ENCODE data around the gene ITPKC. TPM values are rescaled to one million over a fixed set of nuclear protein-coding genes. Genes with fewer than 3 reads are reported as not detected.
A peak's percentile ranks its signal among the peaks of the same experiment; 100 is the strongest.

ITPKC gene
- total RNA-seq, 4 donors from 2014 or later: 58.5 to 127 (median 95.7) TPM

DNA sequence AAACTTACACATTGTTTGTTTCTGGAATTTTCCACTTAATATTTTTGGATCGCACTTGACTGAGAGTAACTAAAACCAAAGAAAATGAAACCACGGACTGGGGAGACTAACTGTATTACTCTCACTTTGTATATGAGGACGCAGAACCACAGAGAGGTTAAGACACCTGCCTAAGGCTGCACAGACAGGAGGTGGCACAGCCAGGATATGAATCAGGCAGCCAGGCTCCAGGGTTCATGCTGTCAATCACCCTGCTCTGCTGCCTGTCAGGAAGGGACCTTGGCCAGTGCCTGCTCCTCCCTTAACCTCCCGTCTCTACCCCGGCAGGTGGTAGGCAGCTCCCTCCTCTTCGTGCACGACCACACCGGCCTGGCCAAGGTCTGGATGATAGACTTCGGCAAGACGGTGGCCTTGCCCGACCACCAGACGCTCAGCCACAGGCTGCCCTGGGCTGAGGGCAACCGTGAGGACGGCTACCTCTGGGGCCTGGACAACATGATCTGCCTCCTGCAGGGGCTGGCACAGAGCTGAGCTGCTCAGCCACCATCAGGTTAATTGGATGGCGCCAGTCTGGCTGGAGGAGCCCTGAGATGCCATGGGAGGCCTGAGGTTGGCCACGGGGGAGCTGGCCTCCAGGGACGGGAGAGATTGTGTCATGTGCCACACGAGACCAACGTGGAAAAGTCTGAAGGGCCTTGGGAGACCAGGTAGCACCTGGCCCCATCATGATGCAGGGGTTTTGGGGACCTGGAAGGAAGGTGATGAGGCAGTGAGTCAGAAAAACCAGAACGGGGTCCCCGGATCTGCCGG is 22.3 kb downstream of the ITPKC start:
- Histone ChIP-seq H3K9me3 (no peaks in the 10 kb centered on the region), H3K27me3 (no peaks in the 10 kb centered on the region), H3K27ac (peak overlapping the region; percentile 55 to 85 (median 80)), H3K36me3 (peaks cover 43 to 73% (median 58%) of the 10 kb centered on the region in 3 donors), H3K4me1 (peaks cover 17 to 79% (median 22%) of the 10 kb centered on the region in 3 donors), H3K4me3 (no peak overlapping the region)
- WGBS, 2 donors: 69 to 76% methylated on average over 3 to 11 of the region's 22 CpGs
- TF ChIP-seq POLR2A (IDR thresholded peaks at IDR 0.05) (peak in 1 of 4 donors; percentile 12), CTCF (IDR thresholded peaks at IDR 0.05) (no peak)
- intact Hi-C loops (cut with DNase I): no loop called here
- DNase-seq: no peak

GRCh38 chr19:40739871-40740703 is 23.2 kb downstream of the ITPKC start:
- peak overlapping the region; percentile 55 to 85 (median 80) for H3K27ac ChIP-seq
- H3K4me3 ChIP-seq: peak overlapping the region in 3 of 4 donors; percentile 8 to 38 (median 22)
- intact Hi-C loops (cut with DNase I): no loop called here
- no peaks in the 10 kb centered on the region for H3K27me3 ChIP-seq
- H3K4me1 ChIP-seq: peaks cover 17 to 77% (median 22%) of the 10 kb centered on the region in 3 donors
- H3K9me3 ChIP-seq: no peaks in the 10 kb centered on the region
- DNase-seq: no peak
- TF ChIP-seq POLR2A (IDR thresholded peaks at IDR 0.05) (peak in 1 of 4 donors; percentile 5), CTCF (IDR thresholded peaks at IDR 0.05) (no peak)
- 63 to 92% methylated on average over 2 to 8 of the region's 16 CpGs for WGBS, 2 donors
- peaks cover 43 to 65% (median 52%) of the 10 kb centered on the region in 3 donors for H3K36me3 ChIP-seq

DNA sequence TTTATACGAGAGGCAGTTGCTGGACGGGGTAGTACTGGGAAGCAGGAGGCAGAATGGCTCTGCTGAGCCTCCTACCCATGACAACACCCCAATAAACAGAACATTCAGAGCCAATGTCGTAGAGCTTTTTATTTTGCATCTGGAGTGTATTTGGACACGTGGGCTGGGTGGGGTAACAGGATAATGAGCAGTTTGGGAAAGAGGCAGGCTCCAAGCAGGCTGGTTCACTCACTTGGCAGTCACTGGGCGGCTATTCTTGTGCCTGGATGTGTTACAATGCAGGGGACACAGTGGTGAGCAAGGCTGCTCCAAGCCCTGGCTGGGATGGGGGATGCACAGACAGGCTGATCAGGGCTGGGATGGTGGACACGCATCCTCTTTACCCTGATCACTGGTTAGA is 23.8 kb downstream of the ITPKC start:
- peaks cover 43 to 58% (median 46%) of the 10 kb centered on the region in 3 donors for H3K36me3 ChIP-seq
- TF ChIP-seq POLR2A (IDR thresholded peaks at IDR 0.05) (no peak), CTCF (IDR thresholded peaks at IDR 0.05) (no peak)
- intact Hi-C loops (cut with DNase I): no loop called here

GRCh38 chr19:40741527-40742390 is 24.8 kb downstream of the ITPKC start:
- peak overlapping the region; percentile 41 to 85 (median 80) for H3K27ac ChIP-seq
- peaks cover 34 to 48% (median 42%) of the 10 kb centered on the region in 3 donors for H3K36me3 ChIP-seq
- TF ChIP-seq CTCF (IDR thresholded peaks at IDR 0.05): no peak
- no peak for TF ChIP-seq POLR2A (IDR thresholded peaks at IDR 0.05)
- intact Hi-C loops (cut with DNase I): no loop called here
- peaks cover 17 to 69% (median 22%) of the 10 kb centered on the region in 3 donors for H3K4me1 ChIP-seq
- H3K9me3 ChIP-seq: no peaks in the 10 kb centered on the region
- no peak overlapping the region for H3K4me3 ChIP-seq
- no peak for DNase-seq
- H3K27me3 ChIP-seq: no peaks in the 10 kb centered on the region
- 86% methylated on average over 1 to 9 of the region's 10 CpGs for WGBS, 2 donors

More for the DNA sequence above, 23.8 kb downstream of the ITPKC start:
- no peak for DNase-seq
- no peaks in the 10 kb centered on the region for H3K9me3 ChIP-seq
- H3K27me3 ChIP-seq: no peaks in the 10 kb centered on the region
- peaks cover 17 to 77% (median 22%) of the 10 kb centered on the region in 3 donors for H3K4me1 ChIP-seq
- peak overlapping the region; percentile 55 to 85 (median 80) for H3K27ac ChIP-seq
- 62 to 80% methylated on average over 1 to 5 of the region's 6 CpGs for WGBS, 2 donors
- peak overlapping the region in 3 of 4 donors; percentile 8 to 38 (median 22) for H3K4me3 ChIP-seq
